ENCODE measurements around the gene NIT1. TPM values are rescaled to one million over a fixed set of nuclear protein-coding genes. Genes with fewer than 3 reads are reported as not detected.

The NIT1 gene
- total and polyA plus RNA-seq, 2 donors (not counting 3 experiments of a cell fraction or from before 2014, with no cell fraction given): 20.3 to 26.5 TPM

DNA sequence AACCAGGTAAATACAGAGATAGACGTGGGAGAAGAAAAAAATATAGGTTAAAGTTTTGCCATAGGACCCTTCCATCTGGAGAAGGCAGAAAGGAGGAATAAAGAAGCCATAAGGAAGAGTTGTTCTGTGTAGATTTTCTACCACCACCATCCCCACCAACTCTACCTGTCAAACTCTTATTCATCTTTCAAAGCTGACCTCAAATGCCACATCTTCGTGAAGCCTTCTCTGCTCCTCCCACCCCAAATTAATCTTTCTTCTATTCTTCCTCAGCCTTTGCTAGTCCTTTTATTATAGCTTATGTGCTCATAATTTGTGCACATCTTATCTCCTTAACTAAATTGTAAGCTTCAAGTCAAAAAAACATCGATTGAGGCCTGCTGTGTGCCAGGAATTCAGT, 27.3 kb upstream of the NIT1 start:
- H3K27ac ChIP-seq (ENCODE audit: insufficient read depth, low read depth, low read length): no peak overlapping the region
- TF ChIP-seq, protein P1, sequence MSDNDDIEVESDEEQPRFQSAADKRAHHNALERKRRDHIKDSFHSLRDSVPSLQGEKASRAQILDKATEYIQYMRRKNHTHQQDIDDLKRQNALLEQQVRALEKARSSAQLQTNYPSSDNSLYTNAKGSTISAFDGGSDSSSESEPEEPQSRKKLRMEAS (IDR thresholded peaks at IDR 0.05; ENCODE audit: insufficient read depth, insufficient read length): no peak
- TF ChIP-seq, protein P2, sequence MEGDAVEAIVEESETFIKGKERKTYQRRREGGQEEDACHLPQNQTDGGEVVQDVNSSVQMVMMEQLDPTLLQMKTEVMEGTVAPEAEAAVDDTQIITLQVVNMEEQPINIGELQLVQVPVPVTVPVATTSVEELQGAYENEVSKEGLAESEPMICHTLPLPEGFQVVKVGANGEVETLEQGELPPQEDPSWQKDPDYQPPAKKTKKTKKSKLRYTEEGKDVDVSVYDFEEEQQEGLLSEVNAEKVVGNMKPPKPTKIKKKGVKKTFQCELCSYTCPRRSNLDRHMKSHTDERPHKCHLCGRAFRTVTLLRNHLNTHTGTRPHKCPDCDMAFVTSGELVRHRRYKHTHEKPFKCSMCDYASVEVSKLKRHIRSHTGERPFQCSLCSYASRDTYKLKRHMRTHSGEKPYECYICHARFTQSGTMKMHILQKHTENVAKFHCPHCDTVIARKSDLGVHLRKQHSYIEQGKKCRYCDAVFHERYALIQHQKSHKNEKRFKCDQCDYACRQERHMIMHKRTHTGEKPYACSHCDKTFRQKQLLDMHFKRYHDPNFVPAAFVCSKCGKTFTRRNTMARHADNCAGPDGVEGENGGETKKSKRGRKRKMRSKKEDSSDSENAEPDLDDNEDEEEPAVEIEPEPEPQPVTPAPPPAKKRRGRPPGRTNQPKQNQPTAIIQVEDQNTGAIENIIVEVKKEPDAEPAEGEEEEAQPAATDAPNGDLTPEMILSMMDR (IDR thresholded peaks at IDR 0.05; ENCODE audit: extremely low read depth in 1 of 2, insufficient read depth in 1 of 2, low read depth in 1 of 2, low read length in 2 of 2): no peak
- no peak for TF ChIP-seq MYC (IDR thresholded peaks at IDR 0.05; ENCODE audit: low read depth, low read length)
- TF ChIP-seq POLR2AphosphoS5 (IDR thresholded peaks at IDR 0.05; ENCODE audit: insufficient read depth, low read depth, low read length): no peak
- TF ChIP-seq JUN (IDR thresholded peaks at IDR 0.05; ENCODE audit: borderline replicate concordance, insufficient read depth, insufficient read length, low read depth): no peak
- no peak for TF ChIP-seq FOS (IDR thresholded peaks at IDR 0.05; ENCODE audit: borderline replicate concordance, insufficient read depth, low read length)
- TF ChIP-seq GATA2 (IDR thresholded peaks at IDR 0.05; ENCODE audit: insufficient read depth, insufficient read length, low read depth, low read length): no peak
- TF ChIP-seq EZH2 (IDR thresholded peaks at IDR 0.05; ENCODE audit: borderline replicate concordance, low read depth, low read length, severe bottlenecking): no peak
- no peak for TF ChIP-seq POLR2A (IDR thresholded peaks at IDR 0.05; ENCODE audit: low read depth, low read length)
- no peaks in the 10 kb centered on the region for H3K36me3 ChIP-seq (ENCODE audit: control insufficient read depth in 2 of 2, extremely low read depth in 1 of 2, insufficient read depth in 2 of 2, low read length in 2 of 2)
- ChIA-PET CTCF (interaction anchor here (1.1 kb wide), 1 partner anchor 93 kb away, joined by 4 read pairs; no protein-coding TSS in a partner anchor), POLR2A (no interaction called here)
- H3K9ac ChIP-seq (replicated peaks; ENCODE audit: extremely low read depth, insufficient read depth, low read length): no peak overlapping the region
- dilution Hi-C loops (cut with MboI; ENCODE audit: extremely low pct_ligation_motif_present, low sequenced_read_pairs) (no loop called here), intact Hi-C loops (cut with micrococcal nuclease) (no loop called here)
- H3K4me3 ChIP-seq (replicated peaks in 1 of 3; ENCODE audit: insufficient read depth in 1 of 3, low read depth in 1 of 3, low read length in 3 of 3): no peak overlapping the region
- no peak overlapping the region for H3K4me2 ChIP-seq (ENCODE audit: insufficient read depth, low read length)
- no TSS peak for BruUV-seq (replicated peaks)
- H2AFZ ChIP-seq (ENCODE audit: low read depth, low read length): no peak overlapping the region
- H3K79me2 ChIP-seq (ENCODE audit: control insufficient read depth, insufficient read depth, low read length): no peaks in the 10 kb centered on the region
- no peaks in the 10 kb centered on the region for H3K27me3 ChIP-seq (ENCODE audit: control insufficient read depth in 2 of 2, insufficient read depth in 2 of 2, low read length in 2 of 2)
- FAIRE-seq: no peak
- no peaks in the 10 kb centered on the region for H3K9me3 ChIP-seq (replicated peaks; ENCODE audit: control insufficient read depth, insufficient read depth, low read length)
- H3K4me1 ChIP-seq (ENCODE audit: control insufficient read depth, extremely low read depth, insufficient read depth, low read length): no peaks in the 10 kb centered on the region
- DNase-seq (ENCODE audit: low read depth, low spot score): no peak
- H3K9me1 ChIP-seq (replicated peaks; ENCODE audit: control insufficient read depth, extremely low read depth, insufficient read depth, low read length): no peaks in the 10 kb centered on the region
- no peaks in the 10 kb centered on the region for H4K20me1 ChIP-seq (replicated peaks; ENCODE audit: control insufficient read depth, extremely low read depth, insufficient read depth, low read length)

Data from endothelial cell of umbilical vein (primary cell).